ENCODE results near the gene NR2F2. TPM values are rescaled to one million over a fixed set of nuclear protein-coding genes. Genes with fewer than 3 reads are reported as not detected.
A peak's percentile ranks its signal among the peaks of the same experiment; 100 is the strongest.

The NR2F2 gene
- total and polyA plus RNA-seq, 2 of the 13 experiments (the other 11 are each of a cell fraction or from before 2014, with no cell fraction given), result 3.5 to 4.7 TPM

DNA sequence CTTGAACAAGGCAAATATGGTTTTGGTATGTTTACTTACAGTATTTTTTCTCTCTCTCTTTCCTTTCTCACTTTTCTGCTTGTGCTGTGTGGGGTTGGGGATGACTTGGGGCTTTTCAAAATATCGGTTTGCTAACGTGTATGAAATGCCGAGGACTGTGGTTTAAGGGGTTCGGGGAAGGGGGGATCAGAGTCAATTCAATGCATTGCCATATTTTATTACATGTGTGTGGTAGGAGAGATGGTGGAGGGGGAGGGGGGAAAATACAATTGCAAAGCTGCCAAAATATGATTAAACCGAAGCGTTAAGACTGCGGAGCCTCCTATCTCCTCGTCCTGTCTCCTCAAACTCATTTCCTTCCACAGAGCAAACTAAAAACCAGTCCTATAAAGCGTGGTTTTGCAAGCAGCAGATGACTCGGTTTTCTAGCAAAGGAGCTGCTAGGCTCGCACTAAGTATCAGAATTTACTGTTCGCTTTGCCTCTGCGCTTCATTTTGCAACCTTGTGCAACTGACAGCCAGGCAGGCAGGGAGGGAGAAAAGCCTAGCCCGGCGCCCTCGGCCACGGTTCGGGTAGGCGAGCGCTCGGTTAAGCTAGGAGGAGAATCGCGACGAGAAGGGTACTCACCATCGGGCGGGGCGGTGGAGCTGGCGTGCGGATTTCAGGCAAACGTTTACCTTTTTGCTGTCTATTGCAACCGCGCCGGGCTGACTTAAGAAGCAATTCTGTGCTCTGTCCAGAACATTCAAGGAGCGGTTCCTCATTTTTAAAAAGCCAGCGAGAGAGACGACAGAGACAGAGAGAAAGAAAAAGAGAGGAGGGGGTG lies 4.0 kb upstream of the NR2F2 start (continued):
- no peak for TF ChIP-seq KLF12 (CRISPR knock-in tag; IDR thresholded peaks at IDR 0.05; ENCODE audit: borderline replicate concordance)
- TF ChIP-seq POGK (CRISPR knock-in tag; conservative IDR thresholded peaks at IDR 0.05), result no peak; the same call in 1 of the 2 replicates
- TF ChIP-seq FOXA3 (CRISPR knock-in tag; IDR thresholded peaks at IDR 0.05), result peak; percentile 0; the same call in 1 of the 2 replicates
- no peak for TF ChIP-seq ARNT (IDR thresholded peaks at IDR 0.05)
- TF ChIP-seq HDAC1 (CRISPR knock-in tag; IDR thresholded peaks at IDR 0.05), result peak; percentile 47; the same call in 1 of the 2 replicates
- no peak; the same call in 1 of the 2 replicates for TF ChIP-seq THAP9 (CRISPR knock-in tag; IDR thresholded peaks at IDR 0.05; ENCODE audit: borderline replicate concordance)
- no peak for TF ChIP-seq ZNF142 (CRISPR knock-in tag; IDR thresholded peaks at IDR 0.05)
- TF ChIP-seq STAG1 (CRISPR knock-in tag; IDR thresholded peaks at IDR 0.05), result peak; percentile 35
- TF ChIP-seq ZNF777 (CRISPR knock-in tag; IDR thresholded peaks at IDR 0.05), result peak; percentile 43; the same call in 1 of the 2 replicates
- no peak for TF ChIP-seq IKZF5 (CRISPR knock-in tag; IDR thresholded peaks at IDR 0.05)
- TF ChIP-seq MED13 (CRISPR knock-in tag; IDR thresholded peaks at IDR 0.05), result no peak
- TF ChIP-seq, protein P1, sequence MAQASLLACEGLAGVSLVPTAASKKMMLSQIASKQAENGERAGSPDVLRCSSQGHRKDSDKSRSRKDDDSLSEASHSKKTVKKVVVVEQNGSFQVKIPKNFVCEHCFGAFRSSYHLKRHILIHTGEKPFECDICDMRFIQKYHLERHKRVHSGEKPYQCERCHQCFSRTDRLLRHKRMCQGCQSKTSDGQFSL (CRISPR knock-in tag; IDR thresholded peaks at IDR 0.05), result no peak
- no peak for TF ChIP-seq ZNF451 (CRISPR knock-in tag; IDR thresholded peaks at IDR 0.05)
- peak; percentile 24; the same call in 1 of the 2 replicates for TF ChIP-seq SAP130 (CRISPR knock-in tag; IDR thresholded peaks at IDR 0.05; ENCODE audit: low read depth)
